ENCODE results near the gene CLIC4. TPM values are rescaled to one million over a fixed set of nuclear protein-coding genes. Genes with fewer than 3 reads are reported as not detected.

The CLIC4 gene
- polyA plus RNA-seq, 3 donors, result 9.7 to 38.1 (median 24.6) TPM

DNA sequence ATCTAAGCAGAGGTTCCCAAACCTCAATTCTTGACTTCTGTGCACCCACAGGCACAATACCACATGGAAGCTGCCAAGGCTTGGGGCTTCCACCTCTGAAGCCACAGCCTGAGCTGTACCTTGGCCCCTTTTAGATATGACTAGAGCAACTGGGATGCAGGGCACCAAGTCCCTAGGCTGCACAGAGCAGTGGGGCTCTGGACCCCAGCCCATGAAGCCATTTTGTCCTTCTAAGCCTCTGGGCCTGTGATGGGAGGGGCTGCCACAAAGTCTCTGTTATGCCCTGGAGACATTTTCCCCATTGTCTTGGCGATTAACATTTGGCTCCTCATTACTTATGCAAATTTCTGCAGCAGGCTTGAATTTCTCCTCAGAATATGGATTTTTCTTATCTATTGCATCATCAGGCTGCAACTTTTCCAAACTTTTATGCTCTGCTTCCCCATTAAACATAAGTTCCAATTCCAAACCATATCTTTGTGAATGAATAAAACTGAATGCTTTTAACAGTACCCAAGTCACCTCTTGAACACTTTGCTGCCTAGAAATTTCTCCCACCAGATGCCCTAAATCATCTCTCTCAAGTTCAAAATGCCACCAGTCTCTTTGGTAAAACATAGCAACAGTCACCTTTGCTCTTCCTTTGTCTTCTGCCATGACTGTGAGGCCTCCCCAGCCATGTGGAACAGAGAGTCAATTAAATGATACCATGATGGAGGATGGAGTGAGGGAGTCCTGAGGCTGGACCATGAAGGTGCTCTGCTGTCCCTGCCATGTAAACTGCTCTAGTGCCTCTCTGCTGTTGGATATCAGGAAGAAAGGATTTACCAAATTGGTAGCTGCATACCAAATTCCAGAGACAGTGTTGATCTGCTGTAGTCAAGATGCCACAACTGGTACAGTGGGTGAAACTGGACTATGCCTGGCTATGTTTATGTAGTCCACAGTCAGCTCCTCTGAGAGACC lies 147.2 kb downstream of the CLIC4 start:
- DNase-seq, result no peak
- WGBS (ENCODE audit: insufficient coverage), result 100% methylated on average over 1 of the region's 1 CpG
- no peaks in the 10 kb centered on the region for H3K79me2 ChIP-seq (ENCODE audit: insufficient read depth, low read length)
- no peaks in the 10 kb centered on the region for H3K36me3 ChIP-seq (replicated peaks in 1 of 2; ENCODE audit: control insufficient read depth in 1 of 2, insufficient read depth in 2 of 2, low read length in 2 of 2)
- Mint-ChIP-seq H3K36me3 (no peaks in the 10 kb centered on the region), H3K27ac (no peak overlapping the region), H3K27me3 (ENCODE audit: low read depth in 3 of 3) (peaks cover 5 to 16% (median 7%) of the 10 kb centered on the region in 3 donors), H3K9me3 (peaks cover 4 to 14% (median 10%) of the 10 kb centered on the region in 7 donors), H3K4me1 (peaks cover 3% of the 10 kb centered on the region), H3K4me3 (no peak overlapping the region)
- H3K9me3 ChIP-seq (replicated peaks in 1 of 2; ENCODE audit: control insufficient read depth in 1 of 2, insufficient read depth in 1 of 2, low read length in 2 of 2), result peaks cover 0 to 9% of the 10 kb centered on the region in 2 donors
- no peak overlapping the region for H3K4me2 ChIP-seq (replicated peaks; ENCODE audit: extremely low read depth, low read length, poor library complexity, severe bottlenecking)
- no peaks in the 10 kb centered on the region for H3K4me1 ChIP-seq (ENCODE audit: control insufficient read depth in 1 of 2, insufficient read depth in 2 of 2, low read length in 2 of 2)
- TF ChIP-seq, protein P1, sequence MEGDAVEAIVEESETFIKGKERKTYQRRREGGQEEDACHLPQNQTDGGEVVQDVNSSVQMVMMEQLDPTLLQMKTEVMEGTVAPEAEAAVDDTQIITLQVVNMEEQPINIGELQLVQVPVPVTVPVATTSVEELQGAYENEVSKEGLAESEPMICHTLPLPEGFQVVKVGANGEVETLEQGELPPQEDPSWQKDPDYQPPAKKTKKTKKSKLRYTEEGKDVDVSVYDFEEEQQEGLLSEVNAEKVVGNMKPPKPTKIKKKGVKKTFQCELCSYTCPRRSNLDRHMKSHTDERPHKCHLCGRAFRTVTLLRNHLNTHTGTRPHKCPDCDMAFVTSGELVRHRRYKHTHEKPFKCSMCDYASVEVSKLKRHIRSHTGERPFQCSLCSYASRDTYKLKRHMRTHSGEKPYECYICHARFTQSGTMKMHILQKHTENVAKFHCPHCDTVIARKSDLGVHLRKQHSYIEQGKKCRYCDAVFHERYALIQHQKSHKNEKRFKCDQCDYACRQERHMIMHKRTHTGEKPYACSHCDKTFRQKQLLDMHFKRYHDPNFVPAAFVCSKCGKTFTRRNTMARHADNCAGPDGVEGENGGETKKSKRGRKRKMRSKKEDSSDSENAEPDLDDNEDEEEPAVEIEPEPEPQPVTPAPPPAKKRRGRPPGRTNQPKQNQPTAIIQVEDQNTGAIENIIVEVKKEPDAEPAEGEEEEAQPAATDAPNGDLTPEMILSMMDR (IDR thresholded peaks at IDR 0.05), result no peak
- H3K27ac ChIP-seq (ENCODE audit: low read depth in 1 of 2, low read length in 2 of 2), result no peak overlapping the region
- no peaks in the 10 kb centered on the region for H4K20me1 ChIP-seq (ENCODE audit: insufficient read depth, low read length)
- H3K9ac ChIP-seq (ENCODE audit: insufficient read depth, low read length, poor library complexity, severe bottlenecking), result no peak overlapping the region
- H3K27me3 ChIP-seq (ENCODE audit: control insufficient read depth in 2 of 2, insufficient read depth in 2 of 2, low read length in 2 of 2), result peaks cover 0 to 4% of the 10 kb centered on the region in 2 donors
- no peak overlapping the region for H2AFZ ChIP-seq (ENCODE audit: insufficient read depth, low read depth, low read length, poor library complexity, severe bottlenecking)
- no peak overlapping the region for H3K4me3 ChIP-seq (replicated peaks in 1 of 3; ENCODE audit: low read depth in 2 of 3, low read length in 3 of 3)
- intact Hi-C loops (cut with micrococcal nuclease), result no loop called here

DNA sequence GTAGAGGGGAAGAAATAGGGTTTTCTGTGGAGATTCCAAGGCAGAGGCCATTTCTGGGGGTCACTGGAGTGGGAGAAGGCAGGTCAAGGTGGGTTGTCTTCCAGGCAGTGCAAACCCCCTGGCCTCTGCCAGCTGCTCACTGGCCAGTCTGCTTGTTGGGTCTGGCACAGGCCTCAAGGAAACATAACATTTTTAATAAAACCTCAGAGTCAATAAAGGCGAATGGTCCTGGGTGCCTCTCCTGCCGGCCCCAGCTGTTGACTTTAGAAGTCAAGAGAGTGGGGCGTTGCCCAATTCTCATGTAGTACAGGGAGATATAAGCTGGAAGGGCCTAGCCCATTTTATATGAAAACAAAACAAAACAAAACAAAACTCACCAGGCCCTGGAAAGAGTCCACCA lies 148.2 kb downstream of the CLIC4 start:
- no peak for DNase-seq
- TF ChIP-seq, protein P1 (IDR thresholded peaks at IDR 0.05), result no peak
- Histone ChIP-seq H3K4me1 (ENCODE audit: control insufficient read depth in 1 of 2, insufficient read depth in 2 of 2, low read length in 2 of 2) (no peaks in the 10 kb centered on the region), H2AFZ (ENCODE audit: insufficient read depth, low read depth, low read length, poor library complexity, severe bottlenecking) (no peak overlapping the region), H3K27ac (ENCODE audit: low read depth in 1 of 2, low read length in 2 of 2) (no peak overlapping the region), H3K9me3 (replicated peaks in 1 of 2; ENCODE audit: control insufficient read depth in 1 of 2, insufficient read depth in 1 of 2, low read length in 2 of 2) (peaks cover 0 to 9% of the 10 kb centered on the region in 2 donors), H3K9ac (ENCODE audit: insufficient read depth, low read length, poor library complexity, severe bottlenecking) (no peak overlapping the region), H3K4me2 (replicated peaks; ENCODE audit: extremely low read depth, low read length, poor library complexity, severe bottlenecking) (no peak overlapping the region), H3K79me2 (ENCODE audit: insufficient read depth, low read length) (no peaks in the 10 kb centered on the region), H3K4me3 (replicated peaks in 1 of 3; ENCODE audit: low read depth in 2 of 3, low read length in 3 of 3) (no peak overlapping the region), H3K36me3 (replicated peaks in 1 of 2; ENCODE audit: control insufficient read depth in 1 of 2, insufficient read depth in 2 of 2, low read length in 2 of 2) (no peaks in the 10 kb centered on the region), H3K27me3 (ENCODE audit: control insufficient read depth in 2 of 2, insufficient read depth in 2 of 2, low read length in 2 of 2) (peaks cover 0 to 4% of the 10 kb centered on the region in 2 donors), H4K20me1 (ENCODE audit: insufficient read depth, low read length) (no peaks in the 10 kb centered on the region)
- Mint-ChIP-seq H3K4me1 (peaks cover 6% of the 10 kb centered on the region), H3K36me3 (no peaks in the 10 kb centered on the region), H3K9me3 (peaks cover 4 to 14% (median 10%) of the 10 kb centered on the region in 7 donors), H3K4me3 (no peak overlapping the region), H3K27me3 (ENCODE audit: low read depth in 3 of 3) (peaks cover 4 to 16% (median 5%) of the 10 kb centered on the region in 3 donors), H3K27ac (no peak overlapping the region)
- intact Hi-C loops (cut with micrococcal nuclease), result no loop called here
- no CpG with 5 or more reads among the region's 3 CpGs for WGBS (ENCODE audit: insufficient coverage)

Small RNA genes lying within 50 kb of the gene (small RNA-seq; reads per million reads assigned to genes)
- gene RNU6-1208P (ENCODE audit: insufficient read length, low read depth), result not detected

Other genes with a start within 250 kb of the CLIC4 start
- 1 to 10 TPM; 7.1 to 9.1 (median 8.8) TPM for gene RCAN3, start 242.6 kb upstream of the CLIC4 start, polyA plus RNA-seq
- gene NCMAP, start 189.4 kb upstream of the CLIC4 start, polyA plus RNA-seq, result not detected
- 100 to 1,000 TPM in 1 of 3 donors, 10 to 100 TPM in 2; 55.9 to 106 (median 75.9) TPM for gene SRRM1, start 102.1 kb upstream of the CLIC4 start, polyA plus RNA-seq
- 10 to 100 TPM in 1 of 3 donors, 1 to 10 TPM in 2; 4.4 to 27.9 (median 6.7) TPM for gene RUNX3, start 184.8 kb downstream of the CLIC4 start, polyA plus RNA-seq